Spinal cord (tissue), 10 donors: ENCODE results near the gene DSN1. TPM values are rescaled to one million over a fixed set of nuclear protein-coding genes. Genes with fewer than 3 reads are reported as not detected.

Source experiments
- DNase-seq, 6 donors: peaks; one replicate each; pipeline versions ENCODE4 v3.0.0 to v3.0.0-alpha.2; 2013 to 2015; ENCODE audit warnings: low spot score in 6 of 6, low read depth in 4 of 6
- H3K27ac ChIP-seq: one replicate; pipeline ENCODE4 v1.5.1; 2013; ENCODE audit warnings: low read depth, low read length, control low read depth
- H3K27me3 ChIP-seq: one replicate; pipeline ENCODE4 v1.6.1; 2013; ENCODE audit warnings: low read length; ENCODE audit not compliant: control insufficient read depth, insufficient read depth
- H3K36me3 ChIP-seq: one replicate; pipeline ENCODE4 v1.6.1; 2013; ENCODE audit warnings: low read length; ENCODE audit not compliant: control insufficient read depth, insufficient read depth
- H3K4me1 ChIP-seq: one replicate; pipeline ENCODE4 v1.6.1; 2013; ENCODE audit warnings: low read length; ENCODE audit not compliant: control insufficient read depth, insufficient read depth
- H3K4me3 ChIP-seq: one replicate; pipeline ENCODE4 v1.5.1; 2013; ENCODE audit warnings: low read depth, low read length, control low read depth
- H3K9me3 ChIP-seq: one replicate; pipeline ENCODE4 v1.6.1; 2013; ENCODE audit warnings: low read length; ENCODE audit not compliant: control insufficient read depth, insufficient read depth
- WGBS: methylation state at CpG from one replicate; pipeline ENCODE4 v1.1.5; 2013; ENCODE audit warnings: missing lambda C conversion rate; ENCODE audit not compliant: insufficient coverage; 5-methylcytosine and 5-hydroxymethylcytosine counted together
- polyA plus RNA-seq, 2 donors: library from polyadenylated mRNA; unstranded; fragments of 120-200 nt; gene quantifications; one replicate each; pipeline ENCODE4 v1.2.1, GENCODE V29; 2013; ENCODE audit not compliant: insufficient read length in 2 of 2
- total RNA-seq, 2 donors: library from RNA; depleted of rRNA in 1 of 2; stranded (reverse); fragments of 120-200 nt in 1 of 2; fragments of >200 nt in 1 of 2; gene quantifications; one replicate each; pipeline versions ENCODE4 v1.2.3 to v1.2.4, GENCODE V29; 2013 to 2014
- donor health status: healthy.

Gene DSN1
- total and polyA plus RNA-seq, 4 donors, result 12.2 to 14.5 (median 13.4) TPM

DNA sequence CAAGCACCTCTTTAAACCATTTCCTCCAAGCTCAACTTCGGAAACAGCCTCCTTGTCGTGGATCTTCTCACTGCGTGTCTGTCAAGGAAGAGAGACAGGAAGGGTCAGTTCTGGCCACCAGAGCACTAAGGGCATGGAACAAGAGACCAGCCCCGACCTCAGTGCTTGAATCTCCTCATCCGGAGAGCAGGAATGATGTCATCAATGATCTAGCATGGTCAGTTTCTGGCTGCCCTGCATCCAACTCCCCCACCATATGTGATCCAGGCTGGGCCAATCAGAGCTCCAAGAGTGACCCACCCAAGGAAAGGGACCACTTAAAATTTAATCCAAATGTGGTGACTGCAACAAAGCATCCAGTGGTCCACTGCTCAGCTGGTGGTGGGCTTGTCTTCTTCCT, 23.3 kb upstream of the DSN1 start:
- Histone ChIP-seq H3K9me3 (no peaks in the 10 kb centered on the region), H3K36me3 (peaks cover 87% of the 10 kb centered on the region), H3K27me3 (no peaks in the 10 kb centered on the region), H3K4me3 (no peak overlapping the region), H3K27ac (no peak overlapping the region), H3K4me1 (no peaks in the 10 kb centered on the region)
- DNase-seq, result no peak
- WGBS, result 93% methylated on average over 4 of the region's 5 CpGs

DNA sequence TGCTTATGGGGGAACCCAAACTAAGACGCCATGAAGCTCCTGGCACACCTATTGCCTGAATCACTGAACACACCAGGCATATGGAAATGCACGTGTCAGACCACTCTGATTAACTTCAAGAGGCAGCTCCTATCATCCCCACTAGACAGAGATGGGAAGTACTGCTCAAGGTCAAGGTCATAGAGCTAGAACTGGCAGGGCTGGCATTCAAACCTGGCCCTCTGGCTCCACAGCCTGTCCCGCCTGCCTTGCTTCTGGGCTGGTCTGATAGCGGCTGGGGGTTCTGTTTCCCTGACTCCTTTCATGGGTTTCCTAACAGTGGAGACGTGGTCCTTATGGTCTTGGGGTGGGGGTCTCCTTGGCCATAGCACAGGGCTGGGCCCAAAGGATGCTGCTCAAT, 22.6 kb upstream of the DSN1 start:
- no peak overlapping the region for H3K27ac ChIP-seq
- DNase-seq, result no peak
- H3K4me3 ChIP-seq, result no peak overlapping the region
- no peaks in the 10 kb centered on the region for H3K27me3 ChIP-seq
- peaks cover 88% of the 10 kb centered on the region for H3K36me3 ChIP-seq
- H3K9me3 ChIP-seq, result no peaks in the 10 kb centered on the region
- 80% methylated on average over 3 of the region's 5 CpGs for WGBS
- H3K4me1 ChIP-seq, result no peaks in the 10 kb centered on the region

DNA sequence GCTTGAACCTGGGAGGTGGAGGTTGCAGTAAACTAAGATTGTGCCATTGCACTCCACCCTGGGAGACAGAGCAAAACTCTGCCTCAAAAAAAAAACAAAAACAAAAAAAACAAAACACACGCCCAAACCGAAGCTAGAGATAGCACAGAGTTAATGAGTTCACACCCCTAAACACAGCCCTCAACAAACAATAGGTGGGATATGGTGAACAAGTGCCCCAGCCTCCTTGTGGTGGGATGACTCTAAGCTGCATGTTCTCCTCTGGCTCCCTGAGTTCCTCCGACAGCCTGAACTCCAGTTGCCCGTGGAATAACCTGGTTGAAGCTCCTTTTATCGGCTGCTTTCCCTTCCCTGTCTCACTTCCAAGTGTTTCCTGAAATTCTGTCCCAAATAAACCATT, 22.1 kb upstream of the DSN1 start:
- 100% methylated on average over 3 of the region's 5 CpGs for WGBS
- Histone ChIP-seq H3K9me3 (no peaks in the 10 kb centered on the region), H3K4me1 (no peaks in the 10 kb centered on the region), H3K4me3 (no peak overlapping the region), H3K36me3 (peaks cover 85% of the 10 kb centered on the region), H3K27me3 (no peaks in the 10 kb centered on the region), H3K27ac (no peak overlapping the region)
- DNase-seq, result no peak

DNA sequence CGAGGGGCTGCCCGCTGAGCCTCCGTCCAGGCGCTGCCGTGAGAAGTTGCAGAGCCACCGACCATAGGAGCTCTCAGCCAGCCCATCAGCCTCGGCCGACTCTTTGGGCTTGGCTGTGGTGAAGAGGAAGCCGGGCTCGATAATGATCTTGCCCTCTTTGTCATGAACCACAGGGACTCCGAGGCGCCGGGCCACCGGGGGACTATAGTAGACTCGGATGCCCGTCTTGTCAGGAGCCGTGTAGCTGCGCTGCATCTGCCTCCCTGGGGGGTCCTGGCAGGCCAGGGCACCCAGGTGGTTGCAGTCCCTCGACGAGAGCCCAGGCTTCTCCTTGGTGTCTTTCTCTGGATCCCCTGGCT, 20.5 kb upstream of the DSN1 start:
- Histone ChIP-seq H3K9me3 (no peaks in the 10 kb centered on the region), H3K4me3 (no peak overlapping the region), H3K4me1 (no peaks in the 10 kb centered on the region), H3K27ac (no peak overlapping the region), H3K27me3 (no peaks in the 10 kb centered on the region), H3K36me3 (peaks cover 76% of the 10 kb centered on the region)
- WGBS, result 86% methylated on average over 20 of the region's 20 CpGs
- no peak for DNase-seq

DNA sequence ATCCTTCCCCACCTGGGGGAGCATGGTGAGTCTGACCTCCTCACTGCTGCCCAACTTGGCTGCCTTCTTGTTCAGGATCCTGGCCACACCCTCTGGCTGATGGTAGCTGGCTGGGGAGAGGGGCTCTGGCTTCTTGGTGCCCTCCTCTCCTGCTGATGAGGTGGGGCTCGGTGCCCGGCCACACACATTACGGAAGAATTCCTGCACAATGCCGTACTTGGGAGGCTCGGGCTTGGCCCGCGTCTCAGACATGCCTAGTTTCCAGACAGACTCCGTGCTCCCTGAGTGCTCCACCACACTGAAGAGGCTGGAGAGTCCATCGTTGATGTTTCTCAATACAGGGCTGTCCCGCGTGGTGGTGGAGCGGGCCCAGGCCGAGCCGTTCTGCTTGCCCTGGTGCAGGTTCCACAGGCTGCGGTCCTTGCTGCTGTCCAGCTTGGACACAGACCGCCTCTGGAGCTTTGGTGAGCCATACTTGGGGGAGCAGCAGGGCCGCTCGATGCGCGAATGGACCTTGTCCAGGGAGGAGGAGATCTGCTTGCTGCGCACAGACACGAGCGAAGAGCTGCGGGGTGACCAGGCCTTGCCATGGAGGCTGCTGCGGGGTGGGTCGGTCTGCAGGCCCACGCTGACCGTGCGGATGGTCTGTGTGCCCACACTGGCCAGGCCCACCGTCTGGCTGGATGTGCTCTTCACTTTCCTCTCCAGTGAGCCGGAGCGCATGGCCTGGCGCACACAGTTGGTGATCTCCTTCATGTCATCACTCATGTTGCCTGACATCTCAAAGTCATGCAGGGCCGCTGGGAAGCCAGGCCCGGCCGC, 19.9 kb upstream of the DSN1 start:
- peaks cover 75% of the 10 kb centered on the region for H3K36me3 ChIP-seq
- no peak overlapping the region for H3K27ac ChIP-seq
- DNase-seq, result no peak
- H3K4me1 ChIP-seq, result no peaks in the 10 kb centered on the region
- WGBS, result 94% methylated on average over 36 of the region's 36 CpGs
- no peaks in the 10 kb centered on the region for H3K27me3 ChIP-seq
- no peaks in the 10 kb centered on the region for H3K9me3 ChIP-seq
- H3K4me3 ChIP-seq, result no peak overlapping the region

DNA sequence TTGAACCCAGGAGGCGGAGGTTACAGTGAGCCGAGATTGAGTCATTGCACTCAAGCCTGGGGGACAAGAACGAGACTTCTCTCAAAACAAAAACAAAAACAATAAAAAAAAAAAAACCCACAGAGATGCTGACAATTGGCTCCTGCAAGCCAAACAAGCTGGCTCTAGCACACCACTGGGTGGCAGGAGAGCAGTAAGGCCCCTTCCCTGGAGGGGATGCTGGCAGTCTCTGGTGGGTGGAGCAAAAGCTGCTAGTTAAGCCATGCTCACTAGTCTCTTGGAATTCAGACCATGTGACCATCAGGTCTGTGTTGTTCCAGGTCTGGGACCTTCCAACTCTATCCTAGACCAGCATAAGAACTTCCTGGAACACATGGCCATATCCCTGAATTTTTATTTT, 18.9 kb upstream of the DSN1 start:
- DNase-seq, result peak in 3 of 6 donors; percentile 12 to 74 (median 52)
- WGBS, result 60% methylated on average over 2 of the region's 3 CpGs
- peaks cover 70% of the 10 kb centered on the region for H3K36me3 ChIP-seq

DNA sequence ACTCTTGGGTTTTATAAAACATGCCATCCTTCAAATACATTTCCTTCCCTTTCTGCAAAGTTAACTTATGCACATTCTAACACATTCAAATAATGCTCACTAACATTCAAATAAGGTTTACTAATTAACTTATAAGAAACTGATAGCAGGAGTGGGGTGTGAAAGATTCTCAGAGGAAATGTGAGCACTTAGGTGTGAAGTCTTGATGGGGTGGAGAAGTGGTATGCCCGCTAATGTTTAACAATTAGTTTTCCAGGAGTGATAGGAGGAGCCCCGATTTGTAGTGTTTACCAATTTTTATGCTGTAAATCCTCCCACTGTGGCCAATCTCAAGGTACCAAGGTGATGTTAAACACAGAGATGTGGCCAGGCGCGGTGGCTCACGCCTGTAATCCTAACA, 18.3 kb upstream of the DSN1 start:
- H3K9me3 ChIP-seq, result no peaks in the 10 kb centered on the region
- H3K27me3 ChIP-seq, result no peaks in the 10 kb centered on the region
- no peak overlapping the region for H3K27ac ChIP-seq
- WGBS, result 86% methylated on average over 1 of the region's 5 CpGs
- no peaks in the 10 kb centered on the region for H3K4me1 ChIP-seq
- H3K4me3 ChIP-seq, result no peak overlapping the region
- no peak for DNase-seq
- H3K36me3 ChIP-seq, result peaks cover 68% of the 10 kb centered on the region

More for the DNA sequence above, 18.9 kb upstream of the DSN1 start:
- no peak overlapping the region for H3K4me3 ChIP-seq
- H3K4me1 ChIP-seq, result no peaks in the 10 kb centered on the region
- H3K27ac ChIP-seq, result no peak overlapping the region
- H3K9me3 ChIP-seq, result no peaks in the 10 kb centered on the region
- H3K27me3 ChIP-seq, result no peaks in the 10 kb centered on the region

DNA sequence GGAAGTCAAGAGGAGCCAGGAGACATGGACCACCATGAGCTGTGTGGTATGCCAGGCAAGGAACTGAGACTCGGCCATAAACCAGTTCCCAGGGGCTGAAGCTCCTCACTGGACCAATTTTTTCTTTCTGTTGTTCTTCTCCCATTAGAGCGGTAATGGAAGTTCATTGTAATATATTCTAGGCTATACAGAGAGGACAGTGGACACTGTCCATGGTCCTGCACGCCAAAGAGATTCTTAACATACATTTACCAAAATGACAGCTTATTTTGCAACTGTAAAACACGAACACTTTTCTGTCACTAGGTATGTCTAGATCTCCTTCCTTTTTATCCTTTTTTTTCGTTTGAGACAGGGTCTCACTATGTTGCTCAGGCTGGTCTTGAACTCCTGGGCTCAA, 13.1 kb upstream of the DSN1 start:
- Histone ChIP-seq H3K4me1 (no peaks in the 10 kb centered on the region), H3K4me3 (no peak overlapping the region), H3K36me3 (peaks cover 68% of the 10 kb centered on the region), H3K27ac (no peak overlapping the region), H3K27me3 (no peaks in the 10 kb centered on the region), H3K9me3 (no peaks in the 10 kb centered on the region)
- 95% methylated on average over 3 of the region's 5 CpGs for WGBS
- no peak for DNase-seq

DNA sequence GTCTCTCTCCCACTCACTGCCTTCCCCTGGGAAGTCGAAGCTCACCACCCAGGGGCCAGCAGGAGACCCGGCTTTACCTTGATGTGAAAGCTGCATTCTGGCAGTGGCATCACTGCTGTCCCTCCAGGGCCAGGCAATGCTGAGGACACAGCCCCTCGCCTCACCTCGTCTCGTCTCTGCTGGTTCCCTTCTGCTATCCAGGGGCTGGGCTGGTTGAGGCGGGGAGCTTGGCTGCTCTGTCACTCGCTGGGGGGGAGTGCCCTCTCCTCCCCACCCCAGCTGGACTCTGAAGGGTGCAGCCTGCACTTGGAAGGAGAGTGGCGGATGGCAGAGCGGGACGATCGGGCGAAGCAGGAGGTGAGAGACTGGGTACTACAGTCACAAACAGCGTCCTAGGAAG, 12.7 kb upstream of the DSN1 start:
- no peak overlapping the region for H3K27ac ChIP-seq
- 98% methylated on average over 12 of the region's 13 CpGs for WGBS
- no peaks in the 10 kb centered on the region for H3K4me1 ChIP-seq
- no peak for DNase-seq
- no peaks in the 10 kb centered on the region for H3K9me3 ChIP-seq
- peaks cover 68% of the 10 kb centered on the region for H3K36me3 ChIP-seq
- H3K4me3 ChIP-seq, result no peak overlapping the region
- no peaks in the 10 kb centered on the region for H3K27me3 ChIP-seq

DNA sequence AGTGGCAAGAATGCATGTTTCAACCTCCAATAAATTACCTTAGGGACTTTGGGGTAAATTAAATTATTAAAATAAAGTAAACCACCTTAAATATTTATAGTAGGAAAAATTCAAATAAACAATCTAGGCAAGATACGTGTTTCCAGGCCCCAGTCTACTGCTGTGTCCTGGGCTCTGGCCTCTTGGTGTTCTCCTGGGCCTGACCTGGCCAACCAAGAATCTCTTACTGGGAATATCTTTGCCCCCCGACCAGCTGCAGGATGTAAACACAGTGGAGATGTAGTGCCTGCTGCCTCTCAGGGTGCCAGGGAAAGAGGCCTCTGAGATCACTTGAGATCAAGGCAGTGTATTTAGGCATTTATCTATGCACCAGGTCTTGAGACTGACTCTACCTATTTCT, 11.7 kb upstream of the DSN1 start:
- no peaks in the 10 kb centered on the region for H3K27me3 ChIP-seq
- whole genome bisulfite sequencing, result 94% methylated on average over 2 of the region's 2 CpGs
- no peaks in the 10 kb centered on the region for H3K4me1 ChIP-seq
- DNase-seq, result no peak
- H3K36me3 ChIP-seq, result peaks cover 68% of the 10 kb centered on the region
- H3K27ac ChIP-seq, result no peak overlapping the region
- no peak overlapping the region for H3K4me3 ChIP-seq
- H3K9me3 ChIP-seq, result no peaks in the 10 kb centered on the region
